Activated CD4-positive, alpha-beta memory T cell treated with anti-CD3 and anti-CD28 coated beads, Interleukin-2, amount 10 ng/mL, durations not matched to agents 7 days and 5 days (primary cell): ENCODE results near the gene SPIB. TPM values are rescaled to one million over a fixed set of nuclear protein-coding genes. Genes with fewer than 3 reads are reported as not detected.
A peak's percentile ranks its signal among the peaks of the same experiment; 100 is the strongest.

Experiments
- CTCF ChIA-PET: fragments of 350-600 bp; sonication (Branson Sonifier 250); formaldehyde crosslinking; loops from one replicate; lab custom pipeline; 2021; ENCODE audit warnings: antibody characterized with exemption, inconsistent platforms; lab: Charles Lee
- POLR2A ChIA-PET: fragments of 350-600 bp; sonication (Branson Sonifier 250); formaldehyde crosslinking; loops from one replicate; lab custom pipeline; 2021; ENCODE audit warnings: antibody characterized with exemption; lab: Charles Lee
- DNase-seq: peaks from one replicate; pipeline ENCODE4 v3.0.0-alpha.2; 2020
- H3K27ac Mint-ChIP-seq: one replicate; pipeline ENCODE4 v1.8.0; 2021; ENCODE audit warnings: mild to moderate bottlenecking, mixed read lengths
- H3K27me3 Mint-ChIP-seq: one replicate; pipeline ENCODE4 v1.8.0; 2021; ENCODE audit warnings: mixed read lengths
- H3K36me3 Mint-ChIP-seq: one replicate; pipeline ENCODE4 v1.8.0; 2021; ENCODE audit warnings: low read depth, mixed read lengths
- H3K4me1 Mint-ChIP-seq: one replicate; pipeline ENCODE4 v1.8.0; 2021; ENCODE audit warnings: mixed read lengths
- H3K4me3 Mint-ChIP-seq: one replicate; pipeline ENCODE4 v1.8.0; 2021; ENCODE audit warnings: mild to moderate bottlenecking, mixed read lengths
- H3K9me3 Mint-ChIP-seq: one replicate; pipeline ENCODE4 v1.8.0; 2021; ENCODE audit warnings: mixed read lengths
- total RNA-seq, 2 experiments: library from RNA; stranded (reverse); gene quantifications; one replicate each; pipeline ENCODE4 v1.2.3, GENCODE V29; 2021

The SPIB gene
- total RNA-seq, 2 experiments from 2014 or later: 0.18 TPM; not detected in 1

DNA sequence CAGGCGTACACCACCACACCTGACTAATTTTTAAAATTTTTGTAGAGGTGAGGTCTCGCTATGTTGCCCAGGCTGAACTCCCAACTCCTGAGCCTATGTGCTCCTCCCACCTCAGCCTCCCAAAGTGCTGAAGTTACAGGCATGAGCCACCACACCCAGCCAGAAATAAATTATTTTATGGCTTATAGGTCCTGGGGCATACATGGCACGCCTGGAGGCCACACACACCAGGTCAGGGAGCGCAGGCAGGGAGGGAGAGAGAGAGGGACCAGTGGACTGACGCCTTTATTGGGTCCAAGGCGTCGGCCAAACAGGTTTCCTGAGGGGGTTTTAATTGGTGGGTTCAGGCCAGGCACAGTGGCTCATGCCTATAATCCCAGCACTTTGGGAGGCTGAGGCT is 6.8 kb downstream of the SPIB start:
- Mint-ChIP-seq H3K4me3 (no peak overlapping the region), H3K36me3 (no peaks in the 10 kb centered on the region), H3K4me1 (peaks cover 2% of the 10 kb centered on the region), H3K27me3 (peaks cover 5% of the 10 kb centered on the region), H3K27ac (no peak overlapping the region), H3K9me3 (no peaks in the 10 kb centered on the region)
- ChIA-PET CTCF (no interaction called here), POLR2A (no interaction called here)
- DNase-seq: no peak

DNA sequence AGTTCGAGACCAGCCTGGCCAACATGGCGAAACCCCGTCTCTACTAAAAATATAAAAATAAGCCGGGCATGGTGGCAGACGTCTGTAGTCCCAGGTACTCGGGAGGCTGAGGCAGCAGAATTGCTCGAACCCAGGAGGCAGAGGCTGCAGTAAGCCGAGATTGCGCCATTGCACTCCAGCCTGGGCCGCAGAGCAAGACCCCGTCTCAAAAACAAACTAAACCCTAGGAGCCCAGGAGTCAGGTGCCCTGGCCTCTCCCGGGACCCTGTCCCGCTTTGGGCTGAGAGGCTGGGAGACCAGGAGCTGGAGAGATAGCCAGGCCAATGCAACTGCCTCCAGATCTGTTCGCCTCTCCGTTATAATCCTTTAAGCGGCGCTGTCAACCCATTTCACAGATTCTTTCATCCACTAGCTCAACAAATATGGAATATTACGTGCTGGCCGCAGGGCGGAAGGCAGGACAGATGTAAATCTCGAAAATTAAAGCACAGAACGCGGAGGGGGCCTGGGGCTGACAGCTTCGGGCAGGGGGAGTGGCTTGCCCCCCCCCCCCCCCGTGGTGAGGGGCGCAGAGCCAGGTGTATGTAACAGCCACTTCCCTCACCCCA is 8.7 kb downstream of the SPIB start:
- Mint-ChIP-seq H3K36me3 (no peaks in the 10 kb centered on the region), H3K27ac (no peak overlapping the region), H3K9me3 (no peaks in the 10 kb centered on the region), H3K4me1 (peaks cover 11% of the 10 kb centered on the region), H3K4me3 (no peak overlapping the region), H3K27me3 (peaks cover 8% of the 10 kb centered on the region)
- ChIA-PET POLR2A (interaction anchor here (0.7 to 1.3 kb wide), 2 partner anchors 31 to 41 kb away, joined by 4 read pairs; no protein-coding TSS in a partner anchor), CTCF (interaction anchor here (0.8 kb wide), 1 partner anchor 10 kb away, joined by 3 read pairs; no protein-coding TSS in a partner anchor)
- DNase-seq: no peak

DNA sequence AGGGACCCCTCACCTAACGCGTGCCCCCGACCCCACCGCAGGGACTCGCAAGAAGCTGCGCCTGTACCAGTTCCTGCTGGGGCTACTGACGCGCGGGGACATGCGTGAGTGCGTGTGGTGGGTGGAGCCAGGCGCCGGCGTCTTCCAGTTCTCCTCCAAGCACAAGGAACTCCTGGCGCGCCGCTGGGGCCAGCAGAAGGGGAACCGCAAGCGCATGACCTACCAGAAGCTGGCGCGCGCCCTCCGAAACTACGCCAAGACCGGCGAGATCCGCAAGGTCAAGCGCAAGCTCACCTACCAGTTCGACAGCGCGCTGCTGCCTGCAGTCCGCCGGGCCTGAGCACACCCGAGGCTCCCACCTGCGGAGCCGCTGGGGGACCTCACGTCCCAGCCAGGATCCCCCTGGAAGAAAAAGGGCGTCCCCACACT is 9.3 kb downstream of the SPIB start:
- peak; percentile 40 for DNase-seq
- H3K4me1 Mint-ChIP-seq: peaks cover 11% of the 10 kb centered on the region
- H3K4me3 Mint-ChIP-seq: no peak overlapping the region
- CTCF ChIA-PET: interaction anchor here (0.8 kb wide), 1 partner anchor 11 kb away, joined by 3 read pairs; no protein-coding TSS in a partner anchor
- POLR2A ChIA-PET: no interaction called here
- no peak overlapping the region for H3K27ac Mint-ChIP-seq
- no peaks in the 10 kb centered on the region for H3K9me3 Mint-ChIP-seq
- no peaks in the 10 kb centered on the region for H3K36me3 Mint-ChIP-seq
- H3K27me3 Mint-ChIP-seq: peaks cover 10% of the 10 kb centered on the region

DNA sequence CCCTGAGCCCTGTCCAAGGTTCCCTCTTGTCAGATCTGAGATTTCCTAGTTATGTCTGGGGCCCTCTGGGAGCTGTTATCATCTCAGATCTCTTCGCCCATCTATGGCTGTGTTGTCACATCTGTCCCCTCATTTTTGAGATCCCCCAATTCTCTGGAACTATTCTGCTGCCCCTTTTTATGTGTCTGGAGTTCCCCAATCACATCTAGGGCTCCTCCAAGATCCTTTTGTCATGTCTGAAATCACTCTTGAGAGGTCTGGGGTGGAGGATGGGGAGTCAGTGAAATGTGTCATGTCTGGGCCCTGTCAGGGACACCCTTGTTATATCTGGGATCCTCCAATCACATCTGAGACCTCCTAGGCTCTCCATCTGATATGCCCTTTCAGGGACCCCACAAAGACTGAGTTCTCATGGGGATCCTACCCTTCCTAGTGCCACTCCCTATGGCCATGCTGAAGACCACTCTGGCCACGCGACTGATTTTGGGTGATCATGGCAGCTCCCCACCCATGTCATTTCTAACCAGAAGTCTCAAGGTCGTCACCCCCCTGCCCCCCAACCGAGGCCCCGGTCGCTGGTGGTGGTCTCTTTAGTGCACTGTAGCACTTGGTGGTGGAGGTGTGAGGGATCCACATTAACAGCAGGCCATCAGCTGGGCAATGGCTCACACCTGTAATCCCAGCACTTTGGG is 10.2 kb downstream of the SPIB start:
- no peak for DNase-seq
- peaks cover 14% of the 10 kb centered on the region for H3K27me3 Mint-ChIP-seq
- H3K4me1 Mint-ChIP-seq: peaks cover 11% of the 10 kb centered on the region
- CTCF ChIA-PET: no interaction called here
- POLR2A ChIA-PET: no interaction called here
- H3K9me3 Mint-ChIP-seq: no peaks in the 10 kb centered on the region
- no peak overlapping the region for H3K4me3 Mint-ChIP-seq
- no peak overlapping the region for H3K27ac Mint-ChIP-seq
- no peaks in the 10 kb centered on the region for H3K36me3 Mint-ChIP-seq

DNA sequence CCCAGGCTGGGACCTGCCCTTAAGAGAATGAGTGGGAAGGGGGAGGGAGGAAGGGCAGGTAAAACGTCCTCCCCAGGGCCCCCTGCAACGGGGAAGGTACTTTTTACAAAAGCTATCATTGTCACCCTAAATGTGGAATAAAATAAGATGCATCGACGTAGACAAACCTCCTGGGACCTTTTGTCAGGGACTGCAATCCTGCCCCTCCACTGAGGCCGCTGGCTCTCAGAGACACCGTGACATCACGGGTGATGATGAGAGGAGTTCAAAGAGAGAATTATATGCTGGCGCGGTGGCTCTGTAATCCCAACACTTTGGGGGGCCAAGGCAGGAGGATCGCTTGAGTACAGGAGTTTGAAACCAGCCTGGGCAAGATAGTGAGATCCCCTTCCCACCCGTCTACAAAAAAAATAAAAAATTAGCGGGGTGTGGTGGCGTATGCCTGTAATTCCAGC is 12.2 kb downstream of the SPIB start:
- no peak overlapping the region for H3K27ac Mint-ChIP-seq
- ChIA-PET POLR2A (interaction anchor here (2.1 kb wide), 1 partner anchor 29 kb away, joined by 4 read pairs; no protein-coding TSS in a partner anchor), CTCF (interaction anchor here (1.1 kb wide), 1 partner anchor 62 kb away, joined by 3 read pairs; no protein-coding TSS in a partner anchor)
- H3K9me3 Mint-ChIP-seq: no peaks in the 10 kb centered on the region
- no peaks in the 10 kb centered on the region for H3K36me3 Mint-ChIP-seq
- H3K4me1 Mint-ChIP-seq: peaks cover 11% of the 10 kb centered on the region
- DNase-seq: no peak
- peaks cover 14% of the 10 kb centered on the region for H3K27me3 Mint-ChIP-seq
- peak overlapping the region; percentile 79 for H3K4me3 Mint-ChIP-seq

DNA sequence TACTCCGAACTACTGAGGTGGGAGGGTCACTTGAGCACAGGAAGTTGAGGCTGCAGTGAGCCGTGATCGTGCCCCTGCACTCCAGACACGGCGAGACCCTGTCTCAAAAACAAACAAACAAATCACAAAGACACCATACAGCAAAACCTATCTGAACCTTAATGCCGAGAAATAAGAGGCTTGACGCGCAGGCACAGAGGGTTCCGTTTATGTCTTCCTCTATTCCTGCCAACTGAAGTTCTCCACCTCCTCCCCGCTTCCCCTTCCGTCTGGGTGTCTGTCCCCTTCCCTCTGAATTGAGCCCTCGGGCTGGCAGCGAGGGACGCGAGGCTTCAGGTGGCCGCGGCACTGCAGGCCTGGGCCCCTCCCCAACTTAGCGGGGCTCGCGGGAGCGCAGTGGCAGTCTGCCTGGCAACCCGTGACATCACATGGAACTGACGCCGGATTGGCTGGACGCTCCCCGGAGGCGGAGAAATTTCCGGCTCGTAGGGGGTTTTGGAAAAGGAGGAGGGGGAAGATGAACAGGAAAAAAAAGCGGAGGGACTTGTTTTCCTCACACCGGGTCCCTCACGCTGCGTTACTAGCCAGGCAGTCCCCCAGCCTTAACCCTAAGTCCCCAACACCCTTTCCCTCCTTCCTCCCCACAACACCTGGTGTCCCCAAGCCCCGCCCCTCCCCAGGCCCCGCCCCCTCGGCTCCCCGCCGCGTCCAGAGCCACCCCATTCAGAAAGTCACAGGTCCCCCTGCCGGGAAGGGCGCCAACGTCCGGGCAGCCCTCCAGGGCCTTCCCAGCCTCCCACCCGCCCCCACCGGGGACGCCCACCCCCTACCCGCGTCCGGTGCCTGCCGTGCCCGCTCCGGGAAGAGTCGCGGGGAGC is 12.8 kb downstream of the SPIB start:
- Mint-ChIP-seq H3K4me3 (peak overlapping the region; percentile 79), H3K36me3 (no peaks in the 10 kb centered on the region), H3K4me1 (peaks cover 11% of the 10 kb centered on the region), H3K9me3 (no peaks in the 10 kb centered on the region), H3K27ac (peak overlapping the region; percentile 78), H3K27me3 (peaks cover 14% of the 10 kb centered on the region)
- ChIA-PET CTCF (interaction anchor here (1.1 kb wide), 1 partner anchor 63 kb away, joined by 3 read pairs; no protein-coding TSS in a partner anchor), POLR2A (interaction anchor here (2.1 kb wide), 1 partner anchor 29 kb away, joined by 4 read pairs; no protein-coding TSS in a partner anchor)
- DNase-seq: peak; percentile 88

DNA sequence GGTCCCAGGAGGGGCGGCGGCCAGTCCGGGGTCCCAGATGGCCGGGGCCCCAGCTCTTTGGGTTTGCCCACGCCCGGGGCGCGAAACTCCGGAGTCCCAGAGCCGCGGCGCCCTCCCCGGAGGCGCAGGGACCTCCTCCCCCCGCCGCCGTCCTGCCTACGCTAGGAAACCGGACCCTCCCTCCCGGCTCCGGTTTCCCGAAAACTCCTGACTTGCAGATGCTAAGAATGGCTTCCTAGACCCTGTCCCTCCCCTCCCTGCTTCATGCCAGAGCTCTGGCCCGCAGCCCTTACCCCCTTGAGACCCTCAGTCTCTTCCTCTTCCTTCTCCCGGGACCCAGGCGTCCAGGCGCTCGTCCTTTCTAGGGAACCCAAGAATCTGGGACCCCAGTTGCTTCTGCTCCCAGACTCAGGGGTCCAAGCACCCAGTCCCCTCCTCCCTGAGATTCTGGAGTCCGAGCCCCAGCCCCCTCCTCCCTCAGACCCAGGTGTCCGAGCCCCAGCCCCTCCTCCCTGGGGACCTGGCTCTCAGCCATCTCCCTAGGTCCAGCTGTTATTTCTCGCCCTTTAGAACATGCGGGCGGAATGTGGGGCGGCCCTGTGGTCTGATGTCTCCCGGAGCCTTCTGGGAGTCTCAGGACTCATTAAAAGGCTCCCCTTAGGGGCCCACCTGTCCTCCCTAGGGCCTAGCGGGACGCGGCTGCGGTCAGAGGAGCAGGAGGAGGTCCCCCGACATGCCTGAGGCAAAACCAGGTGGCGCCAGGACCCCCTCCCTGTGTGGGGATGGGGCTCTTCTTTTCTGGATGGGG is 13.7 kb downstream of the SPIB start, which contains the start of gene MYBPC2:
MYBPC2 (plus strand) TSS at position 672 of the 808 bp plus-strand sequence; CDS start at position 734, 62 bp downstream.
- Mint-ChIP-seq H3K27me3 (peaks cover 14% of the 10 kb centered on the region), H3K4me3 (peak within 1 kb of the TSS; percentile 79), H3K4me1 (peaks cover 11% of the 10 kb centered on the region), H3K9me3 (no peaks in the 10 kb centered on the region), H3K27ac (peak within 1 kb of the TSS; percentile 78), H3K36me3 (no peaks in the 10 kb centered on the region)
- POLR2A ChIA-PET: interaction anchor here (2.1 kb wide), 1 partner anchor 28 kb away, joined by 4 read pairs; no protein-coding TSS in a partner anchor
- DNase-seq: no peak
- CTCF ChIA-PET: no interaction called here

DNA sequence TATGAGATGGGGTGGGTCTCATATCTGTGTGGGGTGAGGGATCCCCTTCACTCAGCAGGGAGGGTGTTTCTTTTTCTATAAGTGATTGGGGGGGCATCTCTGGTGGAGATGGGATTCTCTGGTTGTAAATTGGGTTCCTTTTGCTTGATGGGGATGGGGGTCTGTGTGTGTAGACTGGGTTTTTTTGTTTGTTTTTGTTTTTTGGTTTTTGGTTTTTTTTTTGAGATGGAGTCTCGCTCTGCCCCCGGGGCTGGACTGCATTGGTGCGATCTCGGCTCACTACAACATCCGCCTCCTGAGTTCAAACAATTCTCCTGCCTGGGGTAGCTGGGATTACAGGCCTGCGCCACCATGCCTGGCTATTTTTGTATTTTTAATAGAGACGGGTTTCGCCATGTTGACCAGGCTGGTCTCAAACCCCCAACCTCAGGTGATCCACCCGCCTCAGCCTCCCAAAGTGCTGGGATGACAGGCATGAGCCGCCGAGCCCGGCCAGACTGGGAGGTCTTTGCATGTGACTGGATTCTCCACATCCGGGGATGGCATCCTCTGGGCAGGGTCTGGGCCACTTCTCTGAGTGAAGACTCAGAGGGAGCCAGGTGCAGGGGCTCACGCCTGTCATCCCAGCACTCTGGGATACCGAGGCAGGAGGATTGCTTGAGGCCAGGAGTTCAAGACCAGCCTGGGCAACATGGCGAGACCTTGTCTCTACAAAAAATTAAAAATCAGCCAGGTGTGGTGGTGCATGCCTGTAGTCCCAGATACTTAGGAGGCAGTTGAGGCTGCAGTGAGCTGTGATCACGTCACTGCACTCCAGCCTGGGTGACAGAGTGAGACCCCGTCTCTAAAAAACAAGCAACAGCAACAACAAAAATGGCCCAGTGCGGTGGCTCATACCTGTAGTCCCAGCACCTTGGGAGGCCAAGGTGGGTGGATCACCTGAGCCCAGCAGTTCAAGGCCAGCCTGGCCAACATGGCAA is 14.8 kb downstream of the SPIB start:
- Mint-ChIP-seq H3K4me1 (peaks cover 10% of the 10 kb centered on the region), H3K4me3 (peak overlapping the region; percentile 51), H3K9me3 (no peaks in the 10 kb centered on the region), H3K36me3 (no peaks in the 10 kb centered on the region), H3K27ac (no peak overlapping the region), H3K27me3 (peaks cover 14% of the 10 kb centered on the region)
- POLR2A ChIA-PET: no interaction called here
- CTCF ChIA-PET: no interaction called here
- no peak for DNase-seq

DNA sequence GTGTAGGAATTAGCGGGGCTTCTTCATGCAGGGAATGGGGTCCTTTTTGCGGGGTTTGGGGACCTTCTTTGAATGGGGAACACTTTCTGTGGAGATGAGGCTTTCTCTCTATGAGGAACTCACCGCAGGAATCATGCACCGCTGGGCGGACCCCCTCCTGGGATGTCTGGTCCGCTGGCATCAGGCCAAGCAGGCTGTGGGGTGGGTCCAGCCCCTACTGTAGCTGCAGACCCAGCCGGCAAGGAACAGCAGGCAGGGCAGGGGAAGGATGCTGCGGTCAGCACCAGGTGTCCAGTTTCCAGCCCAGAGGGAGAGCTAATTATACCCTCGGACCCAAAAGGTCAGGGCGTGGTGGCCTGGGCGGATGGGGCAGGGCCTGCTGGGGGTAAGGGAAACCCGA is 15.8 kb downstream of the SPIB start:
- ChIA-PET POLR2A (no interaction called here), CTCF (no interaction called here)
- no peak overlapping the region for H3K27ac Mint-ChIP-seq
- H3K36me3 Mint-ChIP-seq: no peaks in the 10 kb centered on the region
- no peak overlapping the region for H3K4me3 Mint-ChIP-seq
- no peaks in the 10 kb centered on the region for H3K9me3 Mint-ChIP-seq
- H3K27me3 Mint-ChIP-seq: peaks cover 17% of the 10 kb centered on the region
- DNase-seq: no peak
- peaks cover 10% of the 10 kb centered on the region for H3K4me1 Mint-ChIP-seq

DNA sequence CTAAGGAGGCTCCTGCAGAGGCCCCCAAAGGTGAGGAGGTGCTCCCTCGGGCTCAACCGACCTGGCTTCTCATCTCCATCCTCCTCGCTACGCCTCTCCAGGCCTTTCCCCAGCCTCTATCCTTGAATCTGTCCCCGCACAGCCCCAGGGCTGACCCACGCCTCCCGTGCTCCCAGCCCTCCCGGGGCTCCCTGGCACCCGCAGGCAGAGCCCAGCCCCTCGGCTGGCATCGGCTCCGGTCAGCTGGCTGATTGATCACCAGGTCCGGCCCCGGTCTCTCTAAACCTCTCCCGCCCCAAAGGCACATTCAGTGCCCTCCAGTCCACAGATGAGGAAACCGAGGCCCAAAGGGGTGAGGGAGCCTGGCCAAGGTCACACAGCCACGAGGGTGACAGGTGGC is 16.5 kb downstream of the SPIB start:
- CTCF ChIA-PET: no interaction called here

DNA sequence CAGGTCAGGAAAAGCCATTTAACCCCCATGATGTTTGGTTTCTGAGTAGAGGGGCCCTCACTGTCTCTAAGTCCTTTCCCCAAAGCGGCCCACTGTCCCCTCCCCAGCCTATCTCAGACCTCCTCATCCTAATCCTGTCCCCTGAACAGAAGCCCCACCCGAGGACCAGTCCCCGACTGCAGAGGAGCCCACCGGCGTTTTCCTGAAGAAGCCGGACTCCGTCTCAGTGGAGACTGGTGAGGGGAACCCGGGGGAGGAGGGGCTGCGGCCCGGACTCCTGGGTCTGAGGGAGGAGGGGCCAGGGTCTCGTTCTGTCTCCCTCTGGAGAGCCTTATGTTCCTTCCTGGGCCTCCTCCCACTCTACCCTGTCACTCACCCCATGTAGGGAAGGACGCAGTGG is 16.9 kb downstream of the SPIB start:
- H3K4me1 Mint-ChIP-seq: peaks cover 10% of the 10 kb centered on the region
- no peaks in the 10 kb centered on the region for H3K36me3 Mint-ChIP-seq
- peaks cover 19% of the 10 kb centered on the region for H3K27me3 Mint-ChIP-seq
- no peaks in the 10 kb centered on the region for H3K9me3 Mint-ChIP-seq
- DNase-seq: no peak
- ChIA-PET POLR2A (no interaction called here), CTCF (no interaction called here)
- no peak overlapping the region for H3K4me3 Mint-ChIP-seq
- H3K27ac Mint-ChIP-seq: no peak overlapping the region

More for the DNA sequence above, 16.5 kb downstream of the SPIB start:
- DNase-seq: no peak
- no peak overlapping the region for H3K4me3 Mint-ChIP-seq
- peaks cover 10% of the 10 kb centered on the region for H3K4me1 Mint-ChIP-seq
- peaks cover 19% of the 10 kb centered on the region for H3K27me3 Mint-ChIP-seq
- no peaks in the 10 kb centered on the region for H3K36me3 Mint-ChIP-seq
- H3K27ac Mint-ChIP-seq: no peak overlapping the region
- POLR2A ChIA-PET: no interaction called here
- H3K9me3 Mint-ChIP-seq: no peaks in the 10 kb centered on the region
